ENCODE measurements around the gene ADGRG2. TPM values are rescaled to one million over a fixed set of nuclear protein-coding genes. Genes with fewer than 3 reads are reported as not detected.

Gene ADGRG2
- not detected in 2 replicates for total RNA-seq (ENCODE audit: low replicate concordance)

DNA sequence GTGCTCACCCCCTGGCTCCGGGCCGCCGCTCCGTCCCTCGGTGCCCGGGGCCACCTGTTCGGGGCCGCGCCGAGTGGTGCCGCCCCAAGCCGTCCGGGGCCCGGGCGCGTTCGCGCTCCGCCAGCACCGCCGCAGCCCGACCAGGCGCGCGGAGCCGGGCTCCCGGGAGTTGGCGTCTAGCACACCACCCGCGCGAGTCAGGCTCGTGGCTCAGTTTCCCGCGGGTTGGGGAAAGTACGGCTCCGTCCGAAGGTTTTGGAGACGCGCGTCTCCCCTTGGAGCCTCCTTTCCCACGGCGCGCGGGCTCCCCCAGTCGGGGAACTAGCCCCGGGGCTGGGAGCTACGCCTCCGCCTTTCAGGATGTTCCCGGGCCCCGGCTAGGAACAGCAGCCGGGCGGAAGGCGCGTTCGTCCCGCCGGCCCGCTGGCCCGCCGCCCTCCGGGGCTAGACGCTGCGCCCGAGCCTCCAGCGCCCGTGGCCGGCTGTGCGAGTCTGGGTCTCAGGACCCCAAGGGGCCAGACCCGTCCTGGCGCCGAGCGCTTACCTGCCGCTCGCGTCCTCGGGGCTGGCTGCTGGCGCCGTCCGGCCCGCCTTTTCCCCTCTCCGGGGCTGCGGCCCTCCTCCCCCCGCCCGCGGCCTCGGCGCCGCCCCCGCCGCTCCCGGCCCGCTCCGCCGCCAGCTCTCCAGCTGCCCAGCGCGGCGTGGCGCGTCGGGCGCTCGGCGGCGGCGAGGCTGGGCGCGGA, at the start of gene ADGRG2:
Gene ADGRG2, minus strand, starts transcription at position 571 of the 743 bp plus-strand sequence. CDS start 53,634 bp downstream, outside the sequence.

DNA sequence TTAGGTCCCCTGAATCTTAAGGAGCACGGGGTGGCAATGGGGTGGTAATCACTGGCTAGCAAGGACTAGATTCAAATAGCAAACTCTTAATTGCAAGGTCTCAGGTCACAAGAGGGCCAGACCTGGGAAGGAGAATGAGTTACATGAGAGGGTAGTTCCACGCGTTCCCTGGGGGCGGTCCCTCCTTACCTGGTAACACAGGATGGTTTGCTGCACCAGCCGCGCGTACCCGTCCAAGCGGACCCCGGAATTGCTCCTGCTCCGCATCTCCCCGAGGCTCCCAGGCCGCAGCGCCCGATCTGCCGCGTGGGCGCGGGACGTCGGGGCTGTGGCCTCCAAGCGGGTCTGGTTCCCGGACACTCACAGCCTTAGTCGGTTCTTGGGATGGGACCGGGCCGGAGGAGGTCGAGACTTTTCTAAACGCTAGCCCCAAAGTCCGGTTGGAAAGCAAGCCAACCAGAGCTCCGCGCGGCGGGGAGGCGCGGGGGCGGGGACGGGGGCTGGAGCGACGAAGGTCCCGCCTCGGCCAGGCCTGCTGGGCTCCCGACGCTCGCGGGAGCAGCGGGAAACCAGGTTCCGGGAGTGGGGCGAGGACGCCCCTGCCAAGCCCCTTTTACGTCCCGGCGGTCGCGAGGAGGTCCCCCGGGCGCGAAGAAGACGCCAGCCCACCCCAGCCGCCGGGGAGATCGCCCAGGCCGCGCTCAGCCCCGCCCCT, 138.4 kb downstream of the ADGRG2 start, which contains the start of gene PHKA2:
Gene PHKA2, minus strand, starts transcription at position 449 of the 715 bp plus-strand sequence. Its CDS starts 182 bp downstream, at position 267.

Other genes starting within 250 kb of the ADGRG2 start
- 10.7 and 17.3 TPM in 2 replicates for gene PHKA2, start 138.4 kb downstream of the ADGRG2 start, total RNA-seq (ENCODE audit: low replicate concordance)
- 109 and 124 TPM in 2 replicates for gene PDHA1, start 221.5 kb upstream of the ADGRG2 start, total RNA-seq (ENCODE audit: low replicate concordance)

Measured in smooth muscle cell of the coronary artery (primary cell).